PC-3 (cell line): ENCODE measurements around the gene CTRB2. TPM values are rescaled to one million over a fixed set of nuclear protein-coding genes. Genes with fewer than 3 reads are reported as not detected.

Experiments used
- ATAC-seq: fragments of 200-7000 bp; cut with Tn5 transposase; 2 replicates; pipeline ENCODE4 v1.9.1; 2020; ENCODE audit warnings: mild to moderate bottlenecking, moderate library complexity
- BruUV-seq: library from RNA; stranded (reverse); fragments of 400-500 nt; replicated peaks from 2 replicates; lab custom pipeline; 2021; lab: Mats Ljungman, UMichigan
- CTCF ChIA-PET: fragments of 300-600 bp; sonication (Branson Sonifier 250); formaldehyde crosslinking; loops from one replicate; lab custom pipeline; 2022; ENCODE audit warnings: antibody characterized with exemption; lab: Charles Lee
- POLR2A ChIA-PET: fragments of 300-600 bp; sonication (Branson Sonifier 250); formaldehyde crosslinking; loops from one replicate; lab custom pipeline; 2022; ENCODE audit warnings: antibody characterized with exemption; ENCODE audit not compliant: unreplicated experiment; lab: Charles Lee
- DNase-seq: peaks from one replicate; pipeline ENCODE4 v3.0.0-alpha.2; 2015
- H2AFZ ChIP-seq: fragments of 300-600 bp; sonication (generic); 2 replicates; pipeline ENCODE4 v1.6.0; 2016; ENCODE audit warnings: antibody characterized with exemption, low read length
- H3F3A ChIP-seq: fragments of 300-600 bp; sonication (generic); one replicate; pipeline ENCODE4 v1.6.0; 2017; ENCODE audit warnings: antibody characterized with exemption, low read length, control low read depth, mild to moderate bottlenecking; ENCODE audit not compliant: unreplicated experiment
- H3K27ac ChIP-seq: fragments of 300-600 bp; sonication (generic); 2 replicates; pipeline ENCODE4 v1.5.1; 2016; ENCODE audit warnings: mild to moderate bottlenecking, low read length
- H3K27me3 ChIP-seq: fragments of 300-600 bp; sonication (generic); 2 replicates; pipeline ENCODE4 v1.6.1; 2016; ENCODE audit warnings: low read length, mixed read lengths
- H3K36me3 ChIP-seq: fragments of 300-600 bp; sonication (generic); 2 replicates; pipeline ENCODE4 v1.6.1; 2016; ENCODE audit warnings: low read depth, mixed run types, low read length, mixed read lengths
- H3K4me1 ChIP-seq: fragments of 300-600 bp; sonication (generic); 2 replicates; pipeline ENCODE4 v1.5.1; 2016; ENCODE audit warnings: low read length; ENCODE audit not compliant: insufficient read depth
- H3K4me2 ChIP-seq: fragments of 300-600 bp; sonication (generic); 2 replicates; pipeline ENCODE4 v1.6.0; 2016; ENCODE audit warnings: low read length
- H3K4me3 ChIP-seq: fragments of 300-600 bp; sonication (generic); 2 replicates; pipeline ENCODE4 v1.5.1; 2016; ENCODE audit warnings: mild to moderate bottlenecking, low read length, mixed read lengths
- H3K79me2 ChIP-seq: fragments of 300-600 bp; sonication (generic); 2 replicates; pipeline ENCODE4 v1.6.1; 2017; ENCODE audit warnings: low read length, mixed read lengths
- H3K9ac ChIP-seq: fragments of 300-600 bp; sonication (generic); 2 replicates; pipeline ENCODE4 v1.6.0; 2016; ENCODE audit warnings: mild to moderate bottlenecking, low read length
- H3K9me2 ChIP-seq: fragments of 300-600 bp; sonication (generic); replicated peaks from 2 replicates; pipeline ENCODE4 v1.6.1; 2016; ENCODE audit warnings: mixed run types, low read length, mixed read lengths
- H3K9me3 ChIP-seq: fragments of 300-600 bp; sonication (generic); 2 replicates; pipeline ENCODE4 v1.6.1; 2016; ENCODE audit warnings: low read length, mixed read lengths
- H4K20me1 ChIP-seq: fragments of 300-600 bp; sonication (generic); 2 replicates; pipeline ENCODE4 v1.6.1; 2016; ENCODE audit warnings: low read length, mixed read lengths
- CTCF ChIP-seq: fragments of 300-600 bp; sonication (generic); conservative IDR thresholded peaks from 2 replicates; pipeline ENCODE4 v1.5.1; 2017; ENCODE audit warnings: antibody characterized with exemption, low read depth, mild to moderate bottlenecking, low read length
- EZH2 ChIP-seq: fragments of 300-600 bp; sonication (generic); IDR thresholded peaks from one replicate; pipeline ENCODE4 v1.6.1; 2017; ENCODE audit warnings: antibody characterized with exemption, mild to moderate bottlenecking, low read length; ENCODE audit not compliant: unreplicated experiment
- EZH2phosphoT487 ChIP-seq: fragments of 300-600 bp; sonication (generic); IDR thresholded peaks from 2 replicates; pipeline ENCODE4 v1.6.1; 2018; ENCODE audit warnings: mild to moderate bottlenecking, antibody characterized with exemption, low read length, borderline replicate concordance
- intact Hi-C: fragments of 100-400 bp; cut with micrococcal nuclease; formaldehyde crosslinking; loops from 2 replicates; pipeline ENCODE4 v1.9.0; 2023
- total RNA-seq: library from RNA; depleted of rRNA; stranded (reverse); fragments of >200 nt; gene quantifications from 2 replicates; pipeline ENCODE4 v1.2.3, GENCODE V29; 2014

CTRB2 gene
- total RNA-seq, 1 experiment from 2014 or later = not detected

DNA sequence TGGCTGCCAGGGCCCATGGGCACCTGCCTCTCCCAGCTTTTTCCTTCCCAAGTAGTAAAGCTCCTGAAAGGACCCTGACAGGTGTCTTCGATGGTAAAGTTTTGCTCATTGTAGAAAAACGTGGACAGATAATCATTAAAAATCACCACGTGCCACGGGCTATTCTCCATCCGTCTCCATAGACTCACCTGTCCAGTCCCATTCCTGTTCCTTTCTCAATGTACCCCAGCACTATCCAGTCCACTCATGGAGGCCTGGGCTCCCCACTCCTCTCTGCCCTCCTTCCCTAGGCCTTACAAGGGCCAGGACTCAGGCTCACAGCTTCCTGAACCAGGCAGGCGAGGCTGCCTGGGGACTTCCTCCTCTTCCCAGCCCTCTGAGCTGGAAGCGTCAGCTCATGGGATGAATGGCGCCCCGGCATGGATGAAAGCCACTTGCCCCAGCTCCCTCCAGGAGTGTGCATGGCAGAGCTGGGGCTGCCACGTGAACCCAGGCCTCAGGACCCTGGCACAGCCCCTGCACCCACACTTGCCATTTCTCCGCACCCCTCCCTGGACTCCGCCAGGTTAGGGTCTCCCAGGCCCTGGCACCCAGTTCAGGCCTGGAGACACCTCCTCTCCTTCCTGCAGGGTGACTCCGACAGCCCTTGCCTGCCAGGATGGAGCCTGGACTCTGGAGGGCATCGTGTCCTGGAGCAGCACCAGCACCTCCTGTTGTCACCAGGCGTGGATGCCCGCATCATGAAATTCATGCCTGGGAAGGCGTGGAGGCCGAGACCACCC lies 20.6 kb upstream of the CTRB2 start:
- no peak for TF ChIP-seq EZH2phosphoT487
- TF ChIP-seq EZH2 = no peak
- TF ChIP-seq CTCF = no peak
- no TSS peak for BruUV-seq
- H3K4me3 ChIP-seq = no peak overlapping the region
- intact Hi-C loops = no loop called here
- H3K9me3 ChIP-seq = no peaks in the 10 kb centered on the region
- H2AFZ ChIP-seq = no peak overlapping the region
- H4K20me1 ChIP-seq = no peaks in the 10 kb centered on the region
- DNase-seq = no peak
- H3K27me3 ChIP-seq = no peaks in the 10 kb centered on the region
- H3K4me1 ChIP-seq = no peaks in the 10 kb centered on the region
- H3K27ac ChIP-seq = no peak overlapping the region
- H3F3A ChIP-seq = no peaks in the 10 kb centered on the region
- CTCF ChIA-PET = no interaction called here
- POLR2A ChIA-PET = no interaction called here
- peak; percentile 13 for ATAC-seq
- H3K9ac ChIP-seq = no peak overlapping the region
- no peaks in the 10 kb centered on the region for H3K9me2 ChIP-seq
- H3K79me2 ChIP-seq = no peaks in the 10 kb centered on the region
- H3K36me3 ChIP-seq = peaks cover 10% of the 10 kb centered on the region
- no peak overlapping the region for H3K4me2 ChIP-seq

GRCh38 chr16:75226550-75227360 lies 19.8 kb upstream of the CTRB2 start:
- H3K27me3 ChIP-seq = no peaks in the 10 kb centered on the region
- H3F3A ChIP-seq = no peaks in the 10 kb centered on the region
- ChIA-PET POLR2A (no interaction called here), CTCF (no interaction called here)
- peaks cover 8% of the 10 kb centered on the region for H3K36me3 ChIP-seq
- H4K20me1 ChIP-seq = no peaks in the 10 kb centered on the region
- no peaks in the 10 kb centered on the region for H3K4me1 ChIP-seq
- H3K27ac ChIP-seq = no peak overlapping the region
- no peak overlapping the region for H3K9ac ChIP-seq
- H3K9me2 ChIP-seq = no peaks in the 10 kb centered on the region
- no peaks in the 10 kb centered on the region for H3K79me2 ChIP-seq
- DNase-seq (no peak), ATAC-seq (peak; percentile 14; the same call in 1 of the 2 replicates)
- no peak overlapping the region for H3K4me2 ChIP-seq
- H3K4me3 ChIP-seq = no peak overlapping the region
- TF ChIP-seq EZH2 (no peak), EZH2phosphoT487 (no peak), CTCF (no peak)
- H2AFZ ChIP-seq = no peak overlapping the region
- intact Hi-C loops = no loop called here
- H3K9me3 ChIP-seq = no peaks in the 10 kb centered on the region
- no TSS peak for BruUV-seq
